CD4-positive, alpha-beta T cell treated with Interleukin-10 for 1 hour (primary cell): Measurements from ENCODE around the gene EHD3.

Source experiments
- DNase-seq: peaks from one replicate; pipeline ENCODE4 v3.0.0-alpha.2; 2020

The EHD3 gene

DNA sequence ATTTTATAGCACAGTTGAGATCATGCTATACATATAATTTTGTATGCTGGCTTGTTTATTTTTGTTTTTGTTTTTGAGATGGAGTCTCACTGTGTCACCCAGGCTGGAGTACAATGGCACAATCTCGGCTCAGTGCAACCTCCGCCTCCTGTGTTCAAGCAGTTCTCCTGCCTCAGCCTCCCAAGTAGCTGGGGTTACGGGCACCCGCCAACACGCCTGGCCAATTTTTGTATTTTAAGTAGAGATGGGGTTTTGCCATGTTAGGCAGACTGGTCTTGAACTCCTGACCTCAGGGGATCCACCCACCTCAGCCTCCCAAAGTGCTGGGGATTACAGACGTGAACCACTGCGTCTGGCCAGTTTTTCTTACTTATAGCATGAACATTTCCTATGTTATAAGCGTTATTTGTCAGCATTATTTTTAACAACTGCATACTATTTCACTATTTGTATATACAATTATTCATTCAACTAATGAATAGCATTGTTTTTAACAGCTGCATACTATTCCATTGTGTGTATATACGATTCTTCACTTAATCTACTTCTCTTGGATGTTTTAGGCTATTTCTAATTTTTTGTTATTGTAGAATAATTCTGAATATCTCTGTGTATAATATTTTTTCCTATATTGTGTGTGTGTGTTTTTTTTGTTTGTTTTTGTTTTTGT, 3.5 kb downstream of the EHD3 start:
- DNase-seq: no peak

DNA sequence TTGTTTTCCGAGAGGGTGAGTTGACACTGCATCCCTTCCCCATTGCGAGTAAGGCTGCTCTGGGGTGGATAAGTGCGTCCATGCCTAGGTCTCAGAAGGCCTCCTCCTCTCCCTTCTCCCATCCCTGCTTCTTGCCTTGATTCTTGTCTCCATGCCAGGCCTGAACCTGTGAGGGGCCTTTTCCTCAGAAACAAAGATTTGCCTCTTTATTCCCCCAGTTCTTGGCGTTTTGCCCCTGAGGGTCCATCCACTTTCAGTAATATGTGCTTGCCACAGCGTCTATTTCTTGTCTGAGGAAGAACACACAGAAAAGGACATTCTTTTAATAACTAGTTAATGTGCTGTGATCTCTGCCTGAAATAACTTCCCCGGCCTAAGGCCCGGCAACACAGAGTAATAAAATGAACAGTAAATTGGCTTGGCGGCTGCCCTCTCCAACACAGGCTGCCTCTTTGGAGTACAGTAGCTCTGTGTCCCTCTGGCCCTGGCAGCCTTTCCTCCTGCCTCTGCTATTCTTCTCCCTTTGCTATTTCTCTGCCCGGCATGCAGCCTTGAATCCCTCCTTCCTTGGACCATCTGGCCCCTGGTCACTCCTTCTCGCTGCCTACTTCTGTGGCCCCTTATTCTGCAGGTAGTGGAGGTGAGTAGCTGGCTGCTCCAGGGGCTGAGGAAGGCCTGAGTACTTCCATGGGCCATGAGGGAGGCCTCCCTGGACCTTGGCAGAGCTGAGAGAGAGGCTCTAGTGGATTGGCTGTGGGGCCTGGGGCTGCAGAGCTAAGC, 4.4 kb downstream of the EHD3 start:
- DNase-seq: no peak

DNA sequence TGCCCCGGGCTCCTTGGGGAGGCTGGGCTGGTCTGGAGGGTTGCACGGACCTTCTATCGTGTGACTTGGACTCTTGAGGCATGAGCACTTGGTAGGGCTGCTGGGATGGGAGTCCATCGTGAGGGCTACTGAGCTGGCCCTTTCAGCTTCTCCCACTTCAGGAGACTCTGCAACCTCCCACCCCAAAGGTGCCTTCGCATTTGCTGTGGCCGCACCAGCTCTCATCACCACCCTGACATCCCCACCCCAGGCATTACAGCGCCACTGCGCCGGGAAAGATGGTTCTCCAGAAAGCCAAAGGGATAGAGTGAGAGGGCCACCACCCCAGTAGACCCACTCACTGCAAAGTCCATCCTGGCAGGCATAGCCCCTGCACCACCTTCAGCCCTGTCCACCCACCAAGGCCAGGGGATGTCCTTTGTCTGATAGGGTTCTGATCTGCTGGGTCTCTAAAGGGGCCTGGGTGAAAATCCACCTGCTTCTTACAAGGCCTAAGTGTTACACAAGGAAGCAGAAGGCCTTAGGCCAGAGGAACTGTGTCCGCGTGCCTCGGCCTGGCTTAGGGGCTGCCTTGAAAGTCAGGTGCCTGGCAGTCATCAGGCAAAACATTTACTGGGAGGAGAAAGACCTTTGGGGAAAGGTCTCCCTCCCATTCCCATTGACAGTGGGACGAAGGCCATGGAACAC, 5.1 kb downstream of the EHD3 start:
- no peak for DNase-seq

DNA sequence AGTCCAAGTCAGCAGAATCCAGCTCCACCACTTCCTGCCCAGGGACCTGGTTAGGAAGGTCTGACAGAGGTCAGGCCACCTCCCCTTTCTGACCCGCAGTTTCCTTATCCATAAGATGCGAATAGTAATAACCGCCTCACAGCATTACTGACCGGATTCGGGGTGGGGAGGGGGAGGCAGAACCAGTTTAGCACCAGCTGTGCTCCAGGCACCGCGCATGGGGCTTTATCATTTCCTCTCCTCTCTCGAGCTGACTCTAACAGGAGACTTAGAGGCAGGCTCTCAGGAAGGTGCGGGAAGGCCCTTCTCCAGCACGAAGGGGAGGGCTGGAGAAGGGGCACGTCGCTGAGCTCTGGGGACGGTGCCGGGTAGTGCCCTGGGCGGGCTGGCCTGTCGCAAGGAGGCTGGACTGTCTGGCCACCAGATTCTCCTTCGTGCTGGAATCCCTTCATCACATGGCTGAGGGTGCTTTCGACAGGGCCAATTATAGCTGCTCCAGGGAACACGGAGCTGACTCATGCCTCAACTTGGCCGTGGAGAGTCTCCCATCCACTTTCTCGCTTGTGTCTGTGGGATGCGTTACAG, 5.7 kb downstream of the EHD3 start:
- no peak for DNase-seq

DNA sequence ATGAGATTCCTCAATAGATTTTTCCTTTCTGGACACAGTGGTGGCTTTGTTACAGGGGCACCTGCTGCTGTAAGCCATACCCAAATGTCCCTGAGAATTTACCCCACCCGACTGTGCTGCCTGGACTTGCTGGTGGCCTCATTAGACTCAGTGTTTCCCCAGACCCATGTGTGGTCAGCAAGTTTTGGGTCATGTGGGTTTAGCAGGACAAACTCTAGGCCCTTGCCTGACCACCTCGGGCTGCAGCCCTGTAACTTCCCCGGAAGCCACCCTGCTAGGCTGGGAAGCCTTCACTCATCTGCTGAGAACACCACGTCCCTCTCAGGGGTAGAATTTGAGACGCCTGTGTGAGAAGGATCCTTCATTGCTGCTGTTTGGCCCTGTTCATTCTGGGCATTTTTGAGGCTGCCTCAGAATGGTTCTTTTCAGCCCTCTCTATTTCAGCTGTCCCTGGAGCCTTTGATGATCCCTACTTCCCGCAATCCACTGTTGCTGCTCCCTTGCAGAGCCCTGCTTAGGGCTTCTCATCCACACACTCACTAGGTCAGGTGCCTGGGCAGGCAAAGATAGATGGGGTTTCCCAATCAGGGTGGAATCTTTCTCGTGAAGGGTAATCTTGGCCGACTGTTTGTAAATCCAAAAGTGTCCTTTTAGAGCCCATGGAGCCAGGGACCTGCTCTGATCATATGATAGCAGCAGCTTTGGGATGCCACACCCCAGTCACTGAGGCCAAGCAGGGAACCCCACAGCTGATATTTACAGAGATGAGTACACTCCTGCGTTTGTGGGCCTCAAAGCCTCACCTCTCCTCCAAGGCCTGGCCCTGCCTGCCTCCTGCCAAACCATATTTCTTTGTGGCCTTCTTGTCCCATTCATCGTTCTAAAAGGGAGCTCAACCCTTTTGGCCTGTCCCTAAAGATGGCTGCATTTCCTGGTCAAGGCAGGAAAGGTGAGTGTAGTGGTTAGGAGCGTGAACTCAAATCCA, 6.7 kb downstream of the EHD3 start:
- no peak for DNase-seq

DNA sequence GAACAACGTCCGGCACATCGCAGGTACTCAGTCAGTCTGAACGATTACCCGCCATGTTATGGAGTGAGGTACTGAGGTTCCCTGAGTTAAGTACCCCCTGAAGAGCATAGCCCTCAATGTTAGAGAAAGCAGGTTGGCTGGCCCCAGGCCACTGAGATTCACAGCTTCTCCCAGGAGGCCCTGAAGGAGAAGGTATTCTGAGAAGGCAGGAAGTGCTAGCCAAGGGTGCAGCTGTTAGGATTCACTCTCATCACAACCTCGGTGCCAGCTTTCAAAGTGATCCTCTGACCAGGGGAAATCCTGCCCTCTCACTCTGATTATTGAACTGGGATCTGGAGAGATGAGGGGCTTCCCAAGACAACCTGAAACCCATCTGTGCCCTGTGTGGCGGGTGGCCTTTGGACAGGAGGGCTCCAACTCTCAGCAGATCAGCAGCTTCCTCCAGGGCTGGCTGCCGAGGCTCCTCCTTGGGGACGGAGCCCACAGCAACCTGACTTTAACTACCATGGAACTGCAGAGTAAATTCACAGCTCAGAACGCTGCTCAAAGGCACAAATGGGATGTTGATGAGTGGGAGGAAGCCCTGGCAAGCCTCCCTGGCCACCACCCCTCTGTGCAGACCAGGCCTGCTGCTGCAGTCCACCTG, 7.8 kb downstream of the EHD3 start:
- DNase-seq: no peak

DNA sequence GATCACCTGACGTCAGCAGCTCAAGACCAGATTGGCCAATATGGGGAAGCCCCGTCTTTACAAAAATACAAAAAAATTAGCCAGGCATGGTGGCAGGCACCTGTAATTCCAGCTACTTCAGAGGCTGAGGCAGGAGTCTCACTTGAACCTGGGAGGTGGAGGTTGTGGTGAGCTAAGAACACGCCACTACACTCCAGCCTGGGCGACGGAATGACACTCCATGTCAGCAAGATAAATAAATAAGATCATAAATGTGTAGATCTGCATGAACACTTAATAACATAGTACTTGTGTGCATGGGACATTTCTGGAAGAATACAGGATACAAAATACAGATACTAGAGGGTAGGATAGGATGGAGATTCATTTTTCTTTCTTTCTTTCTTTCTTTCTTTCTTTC, 9.1 kb downstream of the EHD3 start:
- no peak for DNase-seq

DNA sequence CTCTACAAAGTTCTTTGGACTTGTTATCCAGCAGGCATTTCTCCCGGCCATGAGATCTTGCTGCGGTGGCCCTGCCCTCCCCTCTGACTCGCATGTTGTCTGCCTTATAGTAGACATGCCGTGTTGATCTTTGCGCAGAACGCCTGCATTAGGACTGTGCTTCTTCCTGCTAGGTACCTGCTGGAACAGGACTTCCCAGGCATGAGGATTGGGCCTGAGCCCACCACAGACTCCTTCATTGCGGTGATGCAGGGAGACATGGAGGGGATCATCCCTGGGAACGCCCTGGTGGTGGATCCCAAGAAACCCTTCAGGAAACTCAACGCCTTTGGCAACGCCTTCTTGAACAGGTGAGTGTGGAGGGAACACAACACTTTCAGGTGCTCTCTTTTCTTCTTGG, 10.1 kb downstream of the EHD3 start:
- no peak for DNase-seq

DNA sequence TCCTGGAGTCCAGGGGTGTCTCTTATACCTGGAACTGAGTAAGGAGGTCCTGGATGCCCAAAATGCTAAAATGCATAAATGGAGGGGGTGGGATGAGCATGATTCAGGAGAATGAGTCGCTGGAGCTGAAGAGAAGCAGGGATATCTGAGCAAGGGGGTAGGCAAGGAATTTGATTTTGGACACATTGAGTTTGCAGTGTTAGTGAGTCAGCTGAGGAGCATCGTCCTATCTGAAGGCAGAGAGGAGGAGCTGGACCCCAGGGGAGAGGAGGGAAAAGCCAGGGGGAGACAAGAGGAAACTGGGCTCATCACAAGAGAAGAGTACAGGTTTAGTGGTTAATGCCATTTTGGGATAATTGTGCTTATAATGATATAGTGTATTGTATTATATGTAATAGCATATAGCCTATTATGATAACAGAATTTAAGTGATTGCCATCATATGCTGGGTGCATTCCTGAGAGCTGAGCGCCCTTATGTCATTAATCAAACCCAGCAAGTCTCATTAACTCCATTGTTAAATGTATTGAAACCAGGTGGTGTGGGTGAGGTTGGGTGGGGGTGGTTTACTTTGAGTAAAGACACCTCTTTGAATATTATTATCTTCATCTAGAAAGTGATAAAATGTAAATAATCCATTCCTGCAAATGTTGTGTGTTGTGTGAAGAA, 12.4 kb downstream of the EHD3 start:
- DNase-seq: no peak

DNA sequence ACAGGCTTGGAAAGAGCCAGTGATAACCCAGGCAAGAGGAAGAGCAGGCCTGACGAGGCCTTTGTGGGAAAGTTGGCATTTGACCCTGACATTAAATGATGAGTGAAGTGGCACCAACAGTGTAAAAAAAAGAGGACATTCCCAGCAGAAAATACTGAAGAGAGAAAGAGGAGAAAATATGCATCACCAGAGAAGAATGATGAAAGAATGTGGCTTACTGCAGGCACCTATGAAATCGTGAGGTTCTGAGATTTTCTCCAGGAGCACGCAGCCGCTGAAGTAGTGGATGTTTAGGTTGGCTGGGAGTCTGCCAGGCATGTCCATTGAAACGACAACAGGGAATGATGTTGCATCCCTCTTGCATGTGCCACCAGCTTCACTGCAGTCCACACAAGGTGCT, 13.8 kb downstream of the EHD3 start:
- DNase-seq: no peak

DNA sequence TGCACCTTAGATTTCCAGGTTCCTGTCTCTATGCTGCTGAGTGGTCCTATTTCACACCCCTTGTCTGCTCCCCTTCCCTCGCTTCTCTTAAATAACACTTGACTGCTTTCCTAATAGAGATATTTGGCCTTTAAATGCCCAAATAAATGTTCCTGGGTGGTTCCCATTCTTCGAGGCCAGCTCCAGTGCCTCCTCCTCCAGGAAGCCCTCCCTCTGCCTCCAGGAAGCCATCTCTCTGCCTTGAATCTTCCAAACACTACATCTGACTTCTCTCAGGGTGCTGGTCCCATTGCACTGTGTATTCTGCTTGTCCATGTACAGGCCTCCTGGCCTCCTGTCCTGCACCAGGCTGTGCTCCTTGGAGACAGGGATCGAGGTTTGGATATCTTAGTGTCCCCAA, 14.2 kb downstream of the EHD3 start:
- DNase-seq: no peak

DNA sequence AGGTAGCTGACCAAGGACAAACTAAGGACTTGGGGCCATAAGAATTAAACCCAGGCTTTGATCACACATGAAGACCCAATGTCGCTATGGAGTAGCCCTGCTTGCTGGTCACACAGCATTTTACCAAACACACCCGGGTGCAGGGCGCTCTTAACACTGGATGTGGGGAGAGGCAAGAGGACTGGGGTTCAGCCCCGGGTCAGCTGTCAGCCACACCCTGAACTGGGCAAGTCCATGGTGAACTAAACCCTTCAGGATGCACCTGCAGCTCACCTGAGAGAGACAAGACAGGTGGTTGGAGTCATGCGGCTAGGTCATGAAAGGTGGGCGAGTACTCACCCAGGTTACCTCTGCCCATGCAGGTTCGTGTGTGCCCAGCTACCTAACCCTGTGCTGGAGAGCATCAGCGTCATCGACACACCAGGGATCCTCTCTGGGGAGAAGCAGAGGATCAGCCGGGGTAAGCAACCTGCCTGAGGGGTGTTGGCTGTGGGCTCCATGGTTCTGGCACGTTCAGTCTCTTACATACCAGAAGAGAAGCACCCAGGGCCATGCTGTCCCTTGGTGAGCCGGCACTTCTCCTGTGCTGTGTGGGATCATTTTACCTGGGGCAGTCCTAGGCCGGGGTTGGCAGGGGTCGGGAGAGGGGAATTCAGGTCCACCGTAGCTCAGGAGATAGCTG, 15.2 kb downstream of the EHD3 start:
- DNase-seq: no peak

DNA sequence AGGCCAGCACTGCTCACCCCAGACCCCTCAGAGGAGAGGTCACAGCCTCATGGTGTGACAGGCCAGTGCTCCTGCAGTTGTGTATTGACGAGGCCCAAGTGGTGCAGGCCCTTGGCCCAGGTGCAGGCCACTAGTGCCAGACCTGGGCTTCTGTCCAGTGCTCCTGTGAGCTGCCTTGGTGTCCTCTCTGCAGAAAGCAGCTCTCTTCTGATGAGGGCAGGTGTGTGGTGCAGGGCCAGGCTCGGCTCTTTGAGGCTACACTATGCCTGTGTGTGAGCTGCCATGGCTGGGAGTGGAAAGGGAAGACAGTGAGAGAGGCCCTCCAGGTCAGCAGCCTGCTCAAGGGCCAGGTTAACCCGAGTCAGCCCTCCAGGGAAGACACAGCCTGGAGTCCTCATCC, 17.1 kb downstream of the EHD3 start:
- DNase-seq: no peak

DNA sequence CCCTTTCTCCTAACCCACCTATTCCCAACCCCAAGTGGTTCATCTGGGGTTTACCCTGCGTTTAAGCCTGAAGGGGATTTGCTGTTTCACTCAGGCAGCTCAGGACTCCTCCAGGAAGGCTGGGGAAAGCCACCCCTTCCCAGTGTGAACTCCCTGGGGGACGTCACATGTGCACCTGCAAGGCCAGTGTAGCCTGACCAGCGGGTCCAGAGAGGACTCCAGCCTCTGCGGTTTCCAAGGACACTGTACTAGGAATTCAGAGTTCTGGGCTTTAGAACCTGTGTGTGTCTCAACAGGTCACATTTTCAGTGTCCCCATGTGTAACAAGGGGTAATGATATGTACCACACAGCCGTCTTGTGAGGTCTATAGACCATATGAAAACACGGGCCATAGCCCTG, 17.9 kb downstream of the EHD3 start:
- DNase-seq: no peak

DNA sequence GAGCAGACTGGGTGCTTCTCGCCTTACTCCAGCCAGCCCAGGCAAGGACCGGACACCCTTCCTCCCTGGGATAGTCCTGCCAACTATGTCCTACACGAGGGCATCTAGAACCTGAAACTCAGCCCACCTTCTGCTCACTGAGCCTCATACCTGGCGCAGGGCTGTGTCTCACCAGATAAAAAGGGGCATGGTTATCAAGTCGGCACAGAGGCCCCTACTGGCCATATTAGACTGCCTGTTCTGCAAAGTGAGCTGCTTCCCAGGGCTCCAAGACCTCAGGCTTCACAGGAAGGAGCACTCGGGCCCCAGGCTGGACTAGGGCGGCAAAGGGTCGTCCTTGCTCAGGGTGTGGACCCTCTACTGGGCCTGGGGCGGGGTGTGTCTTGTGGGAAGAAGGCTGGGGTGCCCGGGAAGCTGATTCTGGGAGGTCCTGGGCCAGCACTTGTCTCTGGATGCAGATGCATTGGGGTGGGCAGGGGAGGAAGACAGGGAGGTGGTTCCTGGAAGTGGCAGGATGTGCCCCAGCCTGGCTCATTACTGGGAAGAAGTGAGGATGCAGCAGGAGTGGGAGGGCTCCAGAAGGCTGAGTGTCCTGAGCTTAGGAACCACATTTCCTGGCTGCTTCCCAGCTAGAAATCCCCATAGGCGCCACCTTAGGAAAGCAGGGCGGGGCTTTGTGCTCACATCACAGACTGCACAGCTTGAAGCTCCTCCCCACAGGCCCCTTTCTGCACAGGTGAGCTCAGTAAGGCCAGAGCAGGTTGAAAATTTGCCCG, 19.6 kb downstream of the EHD3 start:
- DNase-seq: no peak

DNA sequence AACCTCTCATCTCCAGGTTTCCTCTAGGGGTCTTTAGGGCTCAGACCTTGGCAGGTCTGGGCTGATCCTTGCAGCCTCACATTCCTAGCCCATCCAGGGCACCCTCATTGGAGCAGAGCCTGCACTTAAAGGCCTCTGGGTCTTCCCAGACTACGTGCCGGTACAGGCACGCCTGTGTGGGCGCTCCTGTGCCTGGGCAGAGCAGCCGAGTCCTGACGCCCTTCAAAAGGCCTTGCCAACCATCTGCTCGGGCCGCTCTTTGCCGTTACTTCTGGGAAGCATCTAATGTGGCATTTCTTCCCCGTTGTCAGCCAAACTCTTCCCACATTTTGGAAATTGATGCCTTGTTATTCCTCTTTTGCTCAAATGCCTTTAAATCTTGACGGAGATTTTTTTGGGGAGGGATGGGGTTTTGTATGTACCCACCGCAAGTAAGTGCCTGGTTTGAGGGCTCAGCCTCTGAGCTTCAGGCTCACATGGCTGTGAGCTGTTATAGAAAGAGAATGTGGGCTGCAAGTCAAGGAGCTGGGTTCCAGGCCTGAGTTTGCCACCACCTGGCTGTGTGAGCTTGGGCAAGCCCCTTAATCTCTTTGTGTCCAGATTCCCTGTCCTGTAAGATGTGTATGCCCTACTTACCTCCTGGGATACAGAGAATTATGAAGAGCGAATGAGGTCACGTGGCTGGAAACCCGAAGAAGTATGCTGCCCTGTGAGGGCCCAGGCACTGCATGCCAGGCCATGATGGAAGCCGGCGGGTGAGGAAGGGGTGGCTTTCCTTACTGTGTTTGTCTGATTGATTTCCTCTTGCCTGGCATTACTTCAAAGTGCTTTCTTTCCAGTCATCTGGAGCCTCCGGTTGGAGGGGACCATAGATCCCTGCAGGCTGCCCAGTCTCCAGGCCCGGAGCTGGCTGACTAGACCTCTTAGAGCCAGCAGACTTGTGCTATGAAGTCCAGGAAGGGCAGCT, 20.6 kb downstream of the EHD3 start:
- DNase-seq: no peak

DNA sequence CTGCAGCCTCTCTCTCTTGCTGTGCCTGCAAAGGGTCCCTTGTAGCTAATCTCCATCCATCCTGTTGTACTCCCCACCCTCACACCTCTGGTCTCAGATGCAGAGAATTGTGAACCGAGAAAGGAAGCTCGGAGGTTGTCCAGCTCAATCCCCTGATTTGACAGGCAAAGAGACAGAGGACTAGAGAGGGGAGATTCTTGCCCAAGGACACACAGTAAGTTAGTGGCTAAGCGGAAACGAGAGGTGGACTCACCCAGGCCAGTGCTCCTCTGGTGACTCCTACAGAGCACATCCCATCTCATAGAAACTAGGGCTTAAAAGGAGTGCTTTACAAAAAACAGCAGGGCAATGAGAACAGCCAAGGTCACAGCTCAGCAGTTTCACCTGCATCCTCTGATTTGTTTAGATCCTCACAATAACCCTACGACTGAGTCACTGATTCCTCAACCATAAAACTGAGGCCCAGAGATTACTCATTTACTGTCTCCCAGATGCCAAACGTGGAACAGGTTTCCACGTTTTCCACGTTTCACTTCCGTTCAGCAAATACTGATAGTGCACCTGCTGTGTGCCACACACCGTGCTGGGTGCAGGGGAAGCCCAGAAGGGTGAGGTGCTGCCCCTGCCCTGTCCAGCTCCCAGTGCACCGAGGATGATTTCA, 22.1 kb downstream of the EHD3 start:
- no peak for DNase-seq
